Measurements from ENCODE around the gene CBFA2T3. TPM values are rescaled to one million over a fixed set of nuclear protein-coding genes. Genes with fewer than 3 reads are reported as not detected.
A peak's percentile ranks its signal among the peaks of the same experiment; 100 is the strongest.

Gene CBFA2T3
- polyA plus RNA-seq, 3 donors = 5.3 to 32.2 (median 6.2) TPM

DNA sequence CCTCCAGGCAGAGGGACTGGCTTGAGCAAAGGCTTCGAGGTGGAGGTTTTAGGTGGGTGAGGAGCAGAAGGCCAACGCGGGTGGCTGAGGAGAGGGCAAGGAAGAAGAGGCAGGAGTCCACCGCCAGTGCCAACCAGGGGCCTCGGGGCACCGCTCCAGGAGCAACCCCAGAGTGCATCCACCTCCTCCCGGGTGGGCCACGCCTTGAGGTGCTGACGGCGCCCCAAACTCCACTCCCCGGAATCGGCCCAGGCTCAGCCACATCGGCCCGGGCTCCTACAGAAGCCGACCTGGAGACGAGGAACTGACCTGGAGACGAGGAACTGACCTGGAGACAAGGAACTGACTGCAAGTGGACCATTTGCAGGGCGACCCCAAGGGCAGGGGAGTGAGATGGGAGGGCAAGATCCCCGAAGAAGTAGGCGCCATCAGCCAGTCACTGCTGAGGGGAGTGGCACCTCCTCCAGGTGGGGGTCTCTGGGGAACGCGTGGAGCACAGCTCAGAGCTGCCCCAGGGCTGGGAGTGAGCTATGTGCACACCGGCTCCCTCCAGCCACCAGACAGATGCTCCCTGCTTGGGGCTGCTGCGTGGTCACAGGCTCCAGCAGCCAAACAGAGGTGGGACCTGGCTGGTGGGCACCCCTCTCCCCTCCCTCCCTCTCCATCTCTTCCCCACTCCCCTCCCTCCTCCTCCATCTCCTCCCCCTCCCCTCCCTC, 29.2 kb upstream of the CBFA2T3 start:
- H3K4me3 Mint-ChIP-seq = peak overlapping the region in 1 of 2 donors; percentile 51
- Histone ChIP-seq H2AFZ (ENCODE audit: insufficient read depth, low read depth, low read length, poor library complexity, severe bottlenecking) (no peak overlapping the region), H4K20me1 (ENCODE audit: insufficient read depth, low read length) (no peaks in the 10 kb centered on the region), H3K9ac (ENCODE audit: insufficient read depth, low read length, poor library complexity, severe bottlenecking) (no peak overlapping the region), H3K27me3 (ENCODE audit: control insufficient read depth in 2 of 2, insufficient read depth in 2 of 2, low read length in 2 of 2) (peaks cover 9 to 35% of the 10 kb centered on the region in 2 donors), H3K4me1 (ENCODE audit: control insufficient read depth in 1 of 2, insufficient read depth in 2 of 2, low read length in 2 of 2) (peaks cover 0 to 2% of the 10 kb centered on the region in 2 donors), H3K4me3 (replicated peaks in 1 of 3; ENCODE audit: low read depth in 2 of 3, low read length in 3 of 3) (no peak overlapping the region), H3K9me3 (replicated peaks in 1 of 2; ENCODE audit: control insufficient read depth in 1 of 2, insufficient read depth in 1 of 2, low read length in 2 of 2) (peaks cover 5 to 14% of the 10 kb centered on the region in 2 donors), H3K4me2 (replicated peaks; ENCODE audit: extremely low read depth, low read length, poor library complexity, severe bottlenecking) (no peak overlapping the region), H3K27ac (ENCODE audit: low read depth in 1 of 2, low read length in 2 of 2) (no peak overlapping the region), H3K79me2 (ENCODE audit: insufficient read depth, low read length) (no peaks in the 10 kb centered on the region), H3K36me3 (replicated peaks in 1 of 2; ENCODE audit: control insufficient read depth in 1 of 2, insufficient read depth in 2 of 2, low read length in 2 of 2) (no peaks in the 10 kb centered on the region)
- intact Hi-C loops (cut with micrococcal nuclease) = no loop called here
- DNase-seq = no peak
- H3K4me1 Mint-ChIP-seq = peaks cover 15% of the 10 kb centered on the region
- peaks cover 36 to 59% (median 38%) of the 10 kb centered on the region in 3 donors for H3K27me3 Mint-ChIP-seq (ENCODE audit: low read depth in 3 of 3)
- H3K27ac Mint-ChIP-seq = no peak overlapping the region
- TF ChIP-seq, protein P1, sequence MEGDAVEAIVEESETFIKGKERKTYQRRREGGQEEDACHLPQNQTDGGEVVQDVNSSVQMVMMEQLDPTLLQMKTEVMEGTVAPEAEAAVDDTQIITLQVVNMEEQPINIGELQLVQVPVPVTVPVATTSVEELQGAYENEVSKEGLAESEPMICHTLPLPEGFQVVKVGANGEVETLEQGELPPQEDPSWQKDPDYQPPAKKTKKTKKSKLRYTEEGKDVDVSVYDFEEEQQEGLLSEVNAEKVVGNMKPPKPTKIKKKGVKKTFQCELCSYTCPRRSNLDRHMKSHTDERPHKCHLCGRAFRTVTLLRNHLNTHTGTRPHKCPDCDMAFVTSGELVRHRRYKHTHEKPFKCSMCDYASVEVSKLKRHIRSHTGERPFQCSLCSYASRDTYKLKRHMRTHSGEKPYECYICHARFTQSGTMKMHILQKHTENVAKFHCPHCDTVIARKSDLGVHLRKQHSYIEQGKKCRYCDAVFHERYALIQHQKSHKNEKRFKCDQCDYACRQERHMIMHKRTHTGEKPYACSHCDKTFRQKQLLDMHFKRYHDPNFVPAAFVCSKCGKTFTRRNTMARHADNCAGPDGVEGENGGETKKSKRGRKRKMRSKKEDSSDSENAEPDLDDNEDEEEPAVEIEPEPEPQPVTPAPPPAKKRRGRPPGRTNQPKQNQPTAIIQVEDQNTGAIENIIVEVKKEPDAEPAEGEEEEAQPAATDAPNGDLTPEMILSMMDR (IDR thresholded peaks at IDR 0.05) = no peak
- H3K9me3 Mint-ChIP-seq = peaks cover under 1 to 15% (median 10%) of the 10 kb centered on the region in 7 donors
- peaks cover 0 to 4% of the 10 kb centered on the region in 2 donors for H3K36me3 Mint-ChIP-seq
- WGBS (ENCODE audit: insufficient coverage) = 93% methylated on average over 18 of the region's 24 CpGs

- TF ChIP-seq, protein P1 (IDR thresholded peaks at IDR 0.05) = no peak
- Histone ChIP-seq H4K20me1 (ENCODE audit: insufficient read depth, low read length) (no peaks in the 10 kb centered on the region), H3K4me3 (replicated peaks in 1 of 3; ENCODE audit: low read depth in 2 of 3, low read length in 3 of 3) (no peak overlapping the region), H3K9ac (ENCODE audit: insufficient read depth, low read length, poor library complexity, severe bottlenecking) (no peak overlapping the region), H3K79me2 (ENCODE audit: insufficient read depth, low read length) (no peaks in the 10 kb centered on the region), H2AFZ (ENCODE audit: insufficient read depth, low read depth, low read length, poor library complexity, severe bottlenecking) (no peak overlapping the region), H3K27ac (ENCODE audit: low read depth in 1 of 2, low read length in 2 of 2) (no peak overlapping the region), H3K36me3 (replicated peaks in 1 of 2; ENCODE audit: control insufficient read depth in 1 of 2, insufficient read depth in 2 of 2, low read length in 2 of 2) (no peaks in the 10 kb centered on the region), H3K27me3 (ENCODE audit: control insufficient read depth in 2 of 2, insufficient read depth in 2 of 2, low read length in 2 of 2) (peaks cover 9 to 35% of the 10 kb centered on the region in 2 donors), H3K4me2 (replicated peaks; ENCODE audit: extremely low read depth, low read length, poor library complexity, severe bottlenecking) (no peak overlapping the region), H3K9me3 (replicated peaks in 1 of 2; ENCODE audit: control insufficient read depth in 1 of 2, insufficient read depth in 1 of 2, low read length in 2 of 2) (peaks cover 13 to 21% of the 10 kb centered on the region in 2 donors), H3K4me1 (ENCODE audit: control insufficient read depth in 1 of 2, insufficient read depth in 2 of 2, low read length in 2 of 2) (peaks cover 0 to 2% of the 10 kb centered on the region in 2 donors)
- H3K4me1 Mint-ChIP-seq = peaks cover 15% of the 10 kb centered on the region
- no peak overlapping the region for H3K27ac Mint-ChIP-seq
- H3K4me3 Mint-ChIP-seq = peak overlapping the region in 1 of 2 donors; percentile 77
- intact Hi-C loops (cut with micrococcal nuclease) = no loop called here
- WGBS (ENCODE audit: insufficient coverage) = 87% methylated on average over 17 of the region's 23 CpGs
- H3K27me3 Mint-ChIP-seq (ENCODE audit: low read depth in 3 of 3) = peaks cover 38 to 60% (median 41%) of the 10 kb centered on the region in 3 donors
- no peak for DNase-seq
- peaks cover 0 to 4% of the 10 kb centered on the region in 2 donors for H3K36me3 Mint-ChIP-seq
- peaks cover 9 to 23% (median 18%) of the 10 kb centered on the region in 7 donors for H3K9me3 Mint-ChIP-seq
These were observed 28.4 kb upstream of the CBFA2T3 start for GRCh38 chr16:89005201-89006035.

All from CD14-positive monocyte (primary cell).